GM12873 (cell line): Measurements from ENCODE around the gene ZNF688.

ENCODE experiments used
- TF ChIP-seq, protein P1 (sequence below): IDR thresholded peaks from 2 replicates; pipeline ENCODE4 v1.5.1; 2012; ENCODE audit warnings: low read depth, mild to moderate bottlenecking, moderate library complexity, low read length, control low read depth; ENCODE audit not compliant: insufficient read depth; ENCODE audit errors: missing control alignments

Gene ZNF688

DNA sequence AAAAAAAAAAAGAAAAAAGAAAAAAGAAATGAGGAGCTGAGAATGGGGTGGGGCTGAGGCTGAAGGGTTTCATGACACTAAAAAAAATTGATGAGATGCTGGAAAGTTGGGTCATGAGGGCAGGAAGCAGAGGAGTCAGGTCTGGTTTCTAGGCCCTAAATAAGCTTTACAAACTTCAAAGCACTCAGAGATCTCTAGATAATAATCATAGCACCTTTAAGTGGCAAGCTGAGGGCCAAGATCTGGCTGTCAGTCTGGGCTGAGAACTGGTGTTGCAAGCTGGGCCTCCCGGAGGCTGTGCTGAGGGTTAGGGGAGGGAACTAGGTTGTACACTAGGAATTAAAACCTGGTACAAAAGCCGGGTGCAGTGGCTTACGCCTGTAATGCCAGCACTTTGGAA lies 19.7 kb downstream of the ZNF688 start:
- TF ChIP-seq, protein P1, sequence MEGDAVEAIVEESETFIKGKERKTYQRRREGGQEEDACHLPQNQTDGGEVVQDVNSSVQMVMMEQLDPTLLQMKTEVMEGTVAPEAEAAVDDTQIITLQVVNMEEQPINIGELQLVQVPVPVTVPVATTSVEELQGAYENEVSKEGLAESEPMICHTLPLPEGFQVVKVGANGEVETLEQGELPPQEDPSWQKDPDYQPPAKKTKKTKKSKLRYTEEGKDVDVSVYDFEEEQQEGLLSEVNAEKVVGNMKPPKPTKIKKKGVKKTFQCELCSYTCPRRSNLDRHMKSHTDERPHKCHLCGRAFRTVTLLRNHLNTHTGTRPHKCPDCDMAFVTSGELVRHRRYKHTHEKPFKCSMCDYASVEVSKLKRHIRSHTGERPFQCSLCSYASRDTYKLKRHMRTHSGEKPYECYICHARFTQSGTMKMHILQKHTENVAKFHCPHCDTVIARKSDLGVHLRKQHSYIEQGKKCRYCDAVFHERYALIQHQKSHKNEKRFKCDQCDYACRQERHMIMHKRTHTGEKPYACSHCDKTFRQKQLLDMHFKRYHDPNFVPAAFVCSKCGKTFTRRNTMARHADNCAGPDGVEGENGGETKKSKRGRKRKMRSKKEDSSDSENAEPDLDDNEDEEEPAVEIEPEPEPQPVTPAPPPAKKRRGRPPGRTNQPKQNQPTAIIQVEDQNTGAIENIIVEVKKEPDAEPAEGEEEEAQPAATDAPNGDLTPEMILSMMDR, result no peak

DNA sequence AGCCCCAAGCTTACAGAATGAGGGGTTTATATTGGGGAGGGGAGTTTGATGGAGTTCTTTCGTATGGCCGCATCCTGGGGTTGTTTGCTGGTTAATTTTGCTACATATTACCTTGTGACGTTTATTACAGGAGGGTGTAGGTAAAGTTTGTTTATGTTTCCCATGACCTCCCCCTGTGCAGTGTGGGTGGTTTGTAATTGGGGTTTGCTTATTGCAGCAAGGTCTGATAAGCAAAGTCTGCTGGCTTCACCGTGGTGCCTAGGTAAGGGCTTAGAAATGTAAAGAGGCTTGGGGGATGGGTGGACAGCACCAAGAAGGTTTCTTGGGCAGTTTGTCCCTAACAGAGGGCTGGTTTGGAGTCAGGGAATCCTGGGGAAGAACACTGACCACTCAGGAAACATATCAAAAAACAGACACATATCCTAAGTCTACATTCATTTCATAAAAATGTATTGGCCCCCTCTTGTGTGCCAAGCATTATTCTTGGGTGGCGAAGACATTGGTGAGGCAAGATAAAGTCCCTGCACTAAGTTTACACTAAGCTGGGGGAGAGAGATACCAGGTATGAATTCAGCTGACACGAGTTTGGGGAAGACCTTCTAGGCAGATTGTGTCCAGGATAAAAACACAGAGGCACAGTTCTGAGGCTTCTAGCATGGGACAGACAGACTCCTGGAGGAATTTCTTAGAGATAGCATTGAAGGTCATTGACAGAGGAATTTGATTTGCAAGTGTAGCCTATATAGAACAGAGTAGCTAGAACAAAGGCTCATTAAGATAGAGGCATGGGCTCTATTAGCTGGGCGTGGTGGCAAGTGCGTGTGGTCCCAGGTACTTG lies 22.9 kb downstream of the ZNF688 start:
- TF ChIP-seq, protein P1, result no peak

DNA sequence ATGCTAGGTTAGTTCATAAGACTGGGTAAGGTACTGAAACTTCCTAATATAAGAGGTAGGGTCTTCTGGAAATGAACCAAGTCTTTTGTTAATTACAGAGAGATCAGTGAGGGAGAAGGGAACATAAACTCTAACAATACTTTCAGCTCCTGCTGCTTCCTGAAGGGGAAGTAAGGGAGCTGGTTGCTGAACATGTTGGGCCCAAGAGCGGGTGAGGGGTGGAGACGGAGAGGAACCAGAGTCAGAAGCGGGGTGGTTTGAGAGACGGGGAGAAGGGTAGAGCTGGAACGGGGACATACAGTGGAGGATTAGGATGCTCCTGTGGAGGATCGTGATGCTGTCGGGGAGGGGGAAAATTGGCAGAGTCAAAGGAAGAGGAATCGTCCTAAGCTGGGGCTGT lies 25.4 kb downstream of the ZNF688 start:
- TF ChIP-seq, protein P1, result no peak

DNA sequence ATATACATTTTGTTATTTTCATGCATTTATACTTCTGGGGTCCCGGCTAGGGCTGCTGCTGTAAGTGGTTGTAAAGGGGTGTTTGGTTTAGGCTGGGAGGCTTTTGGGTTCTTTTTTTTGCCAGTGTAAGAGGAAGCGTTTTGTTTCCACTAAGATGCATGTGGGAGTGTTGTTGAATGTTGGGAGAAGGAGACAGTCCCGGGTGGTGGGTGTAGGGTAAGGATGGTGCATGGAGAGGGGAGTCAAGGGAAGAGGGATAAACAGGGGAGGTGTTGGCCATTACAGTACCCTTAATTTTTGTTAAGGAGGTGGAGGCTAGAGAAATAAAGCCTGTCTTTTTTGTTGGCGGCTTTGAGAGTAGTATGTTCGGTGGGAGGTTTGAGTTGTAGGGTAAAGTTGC lies 28.4 kb downstream of the ZNF688 start:
- TF ChIP-seq, protein P1, result no peak

DNA sequence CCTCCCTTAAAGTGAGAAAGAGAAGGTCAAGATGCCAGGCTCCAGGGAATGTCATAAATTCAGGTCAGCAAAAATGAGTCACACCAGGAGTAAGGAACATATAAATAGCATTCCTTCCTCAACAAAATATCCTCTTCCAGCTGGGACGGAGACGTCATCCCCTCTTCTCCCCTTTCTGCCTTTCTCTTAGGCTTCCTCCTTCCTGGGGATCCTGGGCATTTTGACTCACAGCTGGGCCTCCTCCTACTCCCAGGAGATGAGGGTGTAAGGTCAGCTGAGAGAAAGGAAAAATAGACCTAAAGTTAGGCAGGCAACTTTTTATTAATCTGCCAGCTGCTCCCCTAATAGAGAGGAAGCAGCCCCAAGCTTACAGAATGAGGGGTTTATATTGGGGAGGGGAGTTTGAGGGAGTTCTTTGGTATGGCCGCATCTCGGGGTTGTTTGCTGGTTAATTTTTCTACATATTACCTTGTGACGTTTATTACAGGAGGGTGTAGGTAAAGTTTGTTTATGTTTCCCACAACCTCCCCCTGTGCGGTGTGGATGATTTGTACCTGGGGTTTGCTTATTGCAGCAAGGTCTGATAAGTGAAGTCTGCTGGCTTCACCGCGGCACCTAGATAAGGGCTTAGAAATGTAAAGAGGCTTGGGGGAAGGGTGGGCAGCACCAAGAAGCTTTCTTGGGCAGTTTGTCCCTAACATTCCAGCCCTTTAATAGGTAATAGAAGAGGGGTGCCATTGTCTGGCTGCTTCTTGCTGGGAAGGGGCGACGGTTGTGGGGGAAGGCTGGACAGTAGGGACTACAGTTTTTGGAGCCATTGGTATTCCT lies 29.8 kb downstream of the ZNF688 start:
- TF ChIP-seq, protein P1, result no peak

DNA sequence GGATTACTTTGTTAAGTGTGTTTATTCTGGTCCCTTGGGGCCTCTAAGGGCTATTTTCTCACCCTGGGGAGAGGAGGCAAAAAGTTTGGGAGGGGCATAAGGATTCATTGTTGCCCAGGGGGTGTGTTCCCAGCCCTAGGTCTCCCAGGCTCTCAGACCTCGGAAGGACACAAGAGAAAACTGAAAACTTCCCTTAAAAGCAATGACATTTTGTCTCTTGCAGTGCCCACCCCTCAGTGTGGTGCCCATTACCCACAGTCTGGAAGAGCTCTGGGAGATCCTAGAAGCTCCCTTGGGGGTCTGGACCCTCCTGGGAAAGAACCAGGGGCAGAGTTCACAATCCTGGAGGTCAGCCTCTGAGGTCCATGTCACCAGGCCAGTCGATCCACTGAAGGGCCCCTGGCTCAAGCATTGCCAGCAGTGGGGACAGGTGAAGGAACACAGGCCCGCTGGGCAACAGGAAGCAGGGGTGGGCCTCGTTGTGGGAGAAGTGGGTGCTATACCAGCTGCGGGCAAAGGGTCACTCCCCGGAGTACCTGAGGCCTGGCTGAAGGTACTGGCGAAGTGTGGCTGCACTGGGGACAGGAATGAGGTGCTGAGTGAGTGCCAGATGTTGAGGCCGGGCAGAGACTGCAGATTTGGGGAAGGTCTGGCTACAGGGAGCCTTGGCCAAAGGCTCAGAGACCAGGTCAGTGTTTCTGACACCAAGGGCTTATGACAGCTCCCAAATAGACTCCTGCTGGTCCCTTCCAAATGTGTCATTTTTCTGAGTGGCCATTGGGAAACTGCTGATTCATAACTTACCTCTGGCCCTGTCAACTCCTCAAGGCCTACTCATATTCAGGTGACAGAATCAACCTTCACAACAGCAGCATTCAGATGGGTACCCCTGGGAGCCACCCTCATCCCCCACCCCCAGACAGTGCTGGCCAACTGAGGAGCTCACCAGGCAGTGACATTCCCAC lies 32.2 kb downstream of the ZNF688 start:
- TF ChIP-seq, protein P1, result no peak

DNA sequence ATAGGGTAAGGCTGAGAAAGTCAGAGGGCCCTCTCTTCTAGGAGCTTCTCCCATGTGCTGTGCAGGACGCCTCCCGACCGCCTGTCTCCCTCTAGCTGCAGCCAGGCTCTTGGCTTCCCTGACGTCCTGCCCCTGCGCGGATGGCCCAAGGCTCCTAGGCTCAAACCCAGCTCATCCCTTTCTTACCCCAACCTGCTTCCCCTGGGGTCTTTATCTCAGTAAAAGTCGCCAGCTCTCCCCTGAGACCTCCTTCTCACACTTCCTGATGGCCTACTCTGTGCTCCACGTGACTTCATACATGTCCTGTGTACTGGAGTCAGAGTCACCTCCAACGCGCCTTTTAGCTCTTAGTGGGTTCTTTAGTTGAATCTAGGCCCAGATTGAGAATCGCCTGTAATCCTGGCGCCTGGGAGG lies 35.7 kb downstream of the ZNF688 start:
- TF ChIP-seq, protein P1, result peak; percentile 71
